ENCODE data around the gene CLEC5A.

DNA sequence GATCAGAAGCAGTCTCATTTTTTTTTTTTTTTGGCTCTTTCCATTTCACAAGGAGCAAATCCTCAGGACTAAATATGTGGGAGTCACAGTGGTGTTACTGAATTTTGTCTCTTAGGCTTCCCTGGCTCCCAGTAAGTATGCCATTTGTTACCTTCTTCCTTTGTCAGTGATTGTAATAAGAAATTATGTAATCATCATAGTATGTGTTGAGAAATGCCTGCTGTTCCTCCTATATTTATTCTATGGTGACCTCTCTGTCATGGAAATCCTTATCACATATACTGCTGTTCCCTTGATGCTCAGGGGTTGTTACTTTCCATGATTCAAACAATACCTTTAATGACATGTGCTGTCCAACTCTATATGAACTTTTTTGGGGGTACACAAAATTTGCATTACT, 35.4 kb downstream of the CLEC5A start:
- TF ChIP-seq, protein P1, sequence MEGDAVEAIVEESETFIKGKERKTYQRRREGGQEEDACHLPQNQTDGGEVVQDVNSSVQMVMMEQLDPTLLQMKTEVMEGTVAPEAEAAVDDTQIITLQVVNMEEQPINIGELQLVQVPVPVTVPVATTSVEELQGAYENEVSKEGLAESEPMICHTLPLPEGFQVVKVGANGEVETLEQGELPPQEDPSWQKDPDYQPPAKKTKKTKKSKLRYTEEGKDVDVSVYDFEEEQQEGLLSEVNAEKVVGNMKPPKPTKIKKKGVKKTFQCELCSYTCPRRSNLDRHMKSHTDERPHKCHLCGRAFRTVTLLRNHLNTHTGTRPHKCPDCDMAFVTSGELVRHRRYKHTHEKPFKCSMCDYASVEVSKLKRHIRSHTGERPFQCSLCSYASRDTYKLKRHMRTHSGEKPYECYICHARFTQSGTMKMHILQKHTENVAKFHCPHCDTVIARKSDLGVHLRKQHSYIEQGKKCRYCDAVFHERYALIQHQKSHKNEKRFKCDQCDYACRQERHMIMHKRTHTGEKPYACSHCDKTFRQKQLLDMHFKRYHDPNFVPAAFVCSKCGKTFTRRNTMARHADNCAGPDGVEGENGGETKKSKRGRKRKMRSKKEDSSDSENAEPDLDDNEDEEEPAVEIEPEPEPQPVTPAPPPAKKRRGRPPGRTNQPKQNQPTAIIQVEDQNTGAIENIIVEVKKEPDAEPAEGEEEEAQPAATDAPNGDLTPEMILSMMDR (conservative IDR thresholded peaks at IDR 0.05): no peak
- no peak for TF ChIP-seq ZFX (IDR thresholded peaks at IDR 0.05)
